ENCODE data around the gene PDGFD.

DNA sequence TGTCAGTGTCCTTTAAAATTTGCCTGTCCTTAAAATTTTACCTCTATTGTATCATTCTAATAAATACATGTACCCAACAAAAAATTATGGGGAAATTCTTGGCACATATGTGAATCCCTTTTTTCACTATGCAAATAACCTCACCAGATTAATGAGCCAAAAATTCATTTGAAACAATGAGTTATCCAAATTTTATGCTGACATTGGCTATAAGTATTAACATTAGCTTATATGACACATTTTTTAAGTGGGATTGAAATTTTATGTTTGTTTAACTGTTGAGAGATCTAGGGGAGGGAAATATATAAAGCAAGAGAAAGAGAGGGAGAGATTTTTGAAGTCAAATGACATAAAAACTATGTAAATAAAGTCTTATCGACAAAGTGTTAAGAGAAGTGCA is 11.8 kb upstream of the PDGFD start:
- TF ChIP-seq TAF1 (IDR thresholded peaks at IDR 0.05; ENCODE audit: borderline replicate concordance, low read depth, low read length) (no peak), SMC3 (IDR thresholded peaks at IDR 0.05; ENCODE audit: low read depth, low read length) (no peak), SIN3A (IDR thresholded peaks at IDR 0.05; ENCODE audit: borderline replicate concordance, low read depth, low read length) (no peak)
- TF ChIP-seq, protein P1, sequence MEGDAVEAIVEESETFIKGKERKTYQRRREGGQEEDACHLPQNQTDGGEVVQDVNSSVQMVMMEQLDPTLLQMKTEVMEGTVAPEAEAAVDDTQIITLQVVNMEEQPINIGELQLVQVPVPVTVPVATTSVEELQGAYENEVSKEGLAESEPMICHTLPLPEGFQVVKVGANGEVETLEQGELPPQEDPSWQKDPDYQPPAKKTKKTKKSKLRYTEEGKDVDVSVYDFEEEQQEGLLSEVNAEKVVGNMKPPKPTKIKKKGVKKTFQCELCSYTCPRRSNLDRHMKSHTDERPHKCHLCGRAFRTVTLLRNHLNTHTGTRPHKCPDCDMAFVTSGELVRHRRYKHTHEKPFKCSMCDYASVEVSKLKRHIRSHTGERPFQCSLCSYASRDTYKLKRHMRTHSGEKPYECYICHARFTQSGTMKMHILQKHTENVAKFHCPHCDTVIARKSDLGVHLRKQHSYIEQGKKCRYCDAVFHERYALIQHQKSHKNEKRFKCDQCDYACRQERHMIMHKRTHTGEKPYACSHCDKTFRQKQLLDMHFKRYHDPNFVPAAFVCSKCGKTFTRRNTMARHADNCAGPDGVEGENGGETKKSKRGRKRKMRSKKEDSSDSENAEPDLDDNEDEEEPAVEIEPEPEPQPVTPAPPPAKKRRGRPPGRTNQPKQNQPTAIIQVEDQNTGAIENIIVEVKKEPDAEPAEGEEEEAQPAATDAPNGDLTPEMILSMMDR (IDR thresholded peaks at IDR 0.05) = no peak
